ENCODE measurements around the gene GGTLC1.

Gene GGTLC1

DNA sequence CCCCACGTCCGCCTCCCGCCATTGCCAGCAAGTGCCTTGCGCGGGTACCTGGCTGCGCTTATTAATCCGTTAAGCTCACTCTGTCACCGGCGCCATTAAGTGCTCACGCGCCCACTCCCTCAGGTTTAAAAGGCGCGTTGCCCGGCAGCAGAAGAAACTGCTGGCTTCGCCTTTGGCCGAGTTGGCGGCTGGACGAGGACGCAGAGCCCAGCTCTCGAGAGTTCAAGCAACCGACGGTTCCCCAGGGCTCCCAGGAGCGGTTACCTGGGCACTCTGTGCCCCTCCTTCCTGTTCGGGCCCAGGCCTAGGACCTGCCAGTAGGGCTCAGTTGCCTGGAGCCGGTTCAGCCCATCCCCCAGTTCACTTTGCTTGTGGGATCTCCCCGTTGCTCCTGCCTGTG, at the start of gene GGTLC1:
TSS of gene GGTLC1 (minus strand) at position 219 of the 400 bp plus-strand sequence. CDS start 2,168 bp downstream, outside the sequence.
- no peak for TF ChIP-seq CTCF (IDR thresholded peaks at IDR 0.05; ENCODE audit: control insufficient read depth, insufficient read depth, low read depth, low read length, missing control alignments)
- H3K4me3 ChIP-seq (ENCODE audit: control insufficient read depth, low read depth, low read length), result no peak within 1 kb of the TSS
- DNase-seq (ENCODE audit: low read depth), result no peak

DNA sequence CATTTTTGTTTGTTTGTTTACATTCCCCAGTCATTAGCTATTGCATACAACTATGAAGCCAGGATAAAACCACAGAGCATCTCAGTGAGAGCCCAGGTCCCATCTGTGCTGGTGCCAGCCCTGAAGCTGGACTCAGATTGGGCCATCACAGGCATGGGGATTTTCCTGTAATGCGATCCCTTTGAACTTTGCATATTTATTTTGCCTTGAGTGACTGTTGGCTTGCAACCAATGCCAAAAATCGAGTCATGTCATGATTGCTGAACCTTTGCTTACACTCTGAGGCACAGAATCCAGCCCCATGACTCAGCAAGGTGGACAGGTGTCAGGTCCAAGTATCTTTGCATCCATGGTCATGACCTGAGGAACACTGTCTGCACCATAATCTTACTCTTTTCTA, 46.2 kb upstream of the GGTLC1 start:
- no peak for TF ChIP-seq CTCF (IDR thresholded peaks at IDR 0.05; ENCODE audit: control insufficient read depth, insufficient read depth, low read depth, low read length, missing control alignments)
- no peak overlapping the region for H3K4me3 ChIP-seq (ENCODE audit: control insufficient read depth, low read depth, low read length)

GRCh38 chr20:24033565-24033964, 45.0 kb upstream of the GGTLC1 start:
- H3K4me3 ChIP-seq (ENCODE audit: control insufficient read depth, low read depth, low read length), result no peak overlapping the region
- no peak for TF ChIP-seq CTCF (IDR thresholded peaks at IDR 0.05; ENCODE audit: control insufficient read depth, insufficient read depth, low read depth, low read length, missing control alignments)
- no peak for DNase-seq (ENCODE audit: low read depth)

More for the DNA sequence above, 46.2 kb upstream of the GGTLC1 start:
- DNase-seq (ENCODE audit: low read depth), result no peak

DNA sequence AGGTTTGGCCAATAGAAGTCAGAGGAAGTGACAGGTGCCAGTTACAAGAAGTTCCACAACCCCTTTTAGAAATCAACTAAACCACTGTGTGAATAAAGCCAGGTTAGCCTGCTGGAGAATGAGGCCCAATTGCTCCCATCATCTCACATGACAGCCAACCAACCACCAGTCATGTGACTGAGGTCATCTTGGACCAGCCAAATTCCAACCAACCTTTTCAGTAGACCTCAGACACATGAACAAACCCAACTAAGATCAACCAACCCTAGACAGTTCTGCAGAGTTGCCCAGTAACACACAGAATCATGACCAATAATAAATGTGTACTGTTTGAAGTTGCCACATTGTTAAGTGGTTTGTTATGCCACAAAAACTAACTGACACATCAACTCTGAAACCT, 44.6 kb upstream of the GGTLC1 start:
- no peak for TF ChIP-seq CTCF (IDR thresholded peaks at IDR 0.05; ENCODE audit: control insufficient read depth, insufficient read depth, low read depth, low read length, missing control alignments)

GRCh38 chr20:24032400-24032898, 43.9 kb upstream of the GGTLC1 start:
- TF ChIP-seq CTCF (IDR thresholded peaks at IDR 0.05; ENCODE audit: control insufficient read depth, insufficient read depth, low read depth, low read length, missing control alignments), result no peak
- DNase-seq (ENCODE audit: low read depth), result no peak

More for the DNA sequence above, 44.6 kb upstream of the GGTLC1 start:
- no peak overlapping the region for H3K4me3 ChIP-seq (ENCODE audit: control insufficient read depth, low read depth, low read length)
- DNase-seq (ENCODE audit: low read depth), result no peak

GRCh38 chr20:24027229-24027628, 38.6 kb upstream of the GGTLC1 start:
- TF ChIP-seq CTCF (IDR thresholded peaks at IDR 0.05; ENCODE audit: control insufficient read depth, insufficient read depth, low read depth, low read length, missing control alignments), result no peak
- DNase-seq (ENCODE audit: low read depth), result no peak
- no peak overlapping the region for H3K4me3 ChIP-seq (ENCODE audit: control insufficient read depth, low read depth, low read length)

More at GRCh38 chr20:24032400-24032898, 43.9 kb upstream of the GGTLC1 start:
- no peak overlapping the region for H3K4me3 ChIP-seq (ENCODE audit: control insufficient read depth, low read depth, low read length)

All from AG09309 (cell line).